HepG2 (cell line): Measurements from ENCODE around the gene STAG3. TPM values are rescaled to one million over a fixed set of nuclear protein-coding genes. Genes with fewer than 3 reads are reported as not detected.
"Not testable (repeated sequence)": the region's sequence is repeated elsewhere in the genome, so short reads cannot be mapped to it uniquely, and the experiment has no call there.

ENCODE experiments used
- BCL6 ChIP-seq: IDR thresholded peaks from 2 replicates; pipeline ENCODE4 v1.6.1; 2016; ENCODE audit warnings: missing genetic modification reagents, missing compliant biosample characterization
- CBX5 ChIP-seq: sonication (generic); formaldehyde crosslinking; IDR thresholded peaks from 2 replicates; pipeline ENCODE4 v1.4.0; 2020; ENCODE audit warnings: missing genetic modification reagents, borderline replicate concordance
- ESRRA ChIP-seq: sonication (generic); formaldehyde crosslinking; IDR thresholded peaks from 2 replicates; pipeline ENCODE4 v1.5.1; 2020; ENCODE audit warnings: mild to moderate bottlenecking, low read depth, missing genetic modification reagents
- FOSL2 ChIP-seq: sonication (generic); formaldehyde crosslinking; IDR thresholded peaks from 2 replicates; pipeline ENCODE4 v1.4.0; 2020; ENCODE audit warnings: missing genetic modification reagents
- FOXO1 ChIP-seq: sonication (generic); formaldehyde crosslinking; IDR thresholded peaks from 2 replicates; pipeline ENCODE4 v1.4.0; 2020; ENCODE audit warnings: missing genetic modification reagents
- FOXP1 ChIP-seq, 2 experiments: fragments of 450-650 bp in 1 of 2; IDR thresholded peaks; 2 replicates each; pipeline ENCODE4 v1.6.1; 2017 to 2018; ENCODE audit warnings: antibody characterized with exemption in 1 of 2
- HMG20A ChIP-seq: IDR thresholded peaks from 2 replicates; pipeline ENCODE4 v1.6.1; 2016; ENCODE audit warnings: borderline replicate concordance
- HNF4G ChIP-seq, 2 experiments: sonication (generic) in 1 of 2; formaldehyde crosslinking in 1 of 2; IDR thresholded peaks; 2 replicates each; pipeline versions ENCODE4 v1.4.0 to v1.6.1; 2011 to 2020; ENCODE audit warnings: borderline replicate concordance in 2 of 2, low read depth in 2 of 2, mild to moderate bottlenecking in 2 of 2, low read length in 1 of 2, missing genetic modification reagents in 1 of 2, moderate library complexity in 1 of 2
- IRF2 ChIP-seq: IDR thresholded peaks from 2 replicates; pipeline ENCODE4 v1.6.1; 2018; ENCODE audit warnings: missing genetic modification reagents, missing compliant biosample characterization
- NR2C2 ChIP-seq: sonication (generic); formaldehyde crosslinking; IDR thresholded peaks from 2 replicates; pipeline ENCODE4 v1.4.0; 2020; ENCODE audit warnings: missing genetic modification reagents, mild to moderate bottlenecking, moderate library complexity, borderline replicate concordance
- RXRB ChIP-seq: IDR thresholded peaks from 2 replicates; pipeline ENCODE4 v1.6.1; 2016; ENCODE audit warnings: borderline replicate concordance, missing genetic modification reagents, missing compliant biosample characterization
- SOX13 ChIP-seq, 3 experiments: fragments of 450-650 bp in 1 of 3; sonication (generic) in 1 of 3; formaldehyde crosslinking in 1 of 3; IDR thresholded peaks in 2 of 3; conservative IDR thresholded peaks in 1 of 3; 2 replicates each; pipeline versions ENCODE4 v1.5.0 to v1.6.1; 2016 to 2020; ENCODE audit warnings: antibody characterized with exemption in 1 of 3, mild to moderate bottlenecking in 1 of 3, missing compliant biosample characterization in 1 of 3, missing genetic modification reagents in 1 of 3, moderate library complexity in 1 of 3
- SOX6 ChIP-seq, 2 experiments: fragments of 450-650 bp in 1 of 2; sonication (generic) in 1 of 2; formaldehyde crosslinking in 1 of 2; IDR thresholded peaks; 2 replicates each; pipeline versions ENCODE4 v1.4.0 to v1.6.1; 2017 to 2020; ENCODE audit warnings: antibody characterized with exemption in 1 of 2, mild to moderate bottlenecking in 1 of 2, missing genetic modification reagents in 1 of 2
- ZNF292 ChIP-seq: sonication (generic); formaldehyde crosslinking; IDR thresholded peaks from 2 replicates; pipeline ENCODE4 v1.8.1; 2022; ENCODE audit warnings: mild to moderate bottlenecking, low read depth, missing genetic modification reagents, borderline replicate concordance
- ZNF460 ChIP-seq: sonication (generic); formaldehyde crosslinking; IDR thresholded peaks from 2 replicates; pipeline ENCODE4 v1.5.1; 2020; ENCODE audit warnings: missing genetic modification reagents, mild to moderate bottlenecking, borderline replicate concordance
- polyA plus RNA-seq, 8 experiments: library from polyadenylated mRNA; depleted of rRNA in 3 of 8; stranded (reverse) in 7 of 8; unstranded in 1 of 8; fragments of >200 nt; fragmentation: Illumina TruSeq in 4 of 8; extraction: Trizol in 4 of 8; gene quantifications; 2 replicates each; pipeline versions ENCODE4 v1.2.1 to v1.2.3, GENCODE V29; 2011 to 2016; ENCODE audit warnings: low read depth in 4 of 8, missing spikeins in 1 of 8, mixed read lengths in 1 of 8; ENCODE audit not compliant: insufficient read depth in 1 of 8
- total RNA-seq, 5 experiments: library from RNA; depleted of rRNA; stranded (reverse); fragments of >200 nt; fragmentation: Illumina TruSeq; extraction: Trizol; gene quantifications; 2 replicates each; pipeline ENCODE4 v1.2.3, GENCODE V29; 2016; ENCODE audit warnings: low read depth in 1 of 5
- TF ChIP-seq, protein P1 (sequence below): sonication (generic); formaldehyde crosslinking; IDR thresholded peaks from 2 replicates; pipeline ENCODE4 v1.4.0; 2020; ENCODE audit warnings: missing genetic modification reagents
- TF ChIP-seq, protein P2 (sequence below): sonication (generic); formaldehyde crosslinking; IDR thresholded peaks from 2 replicates; pipeline ENCODE4 v1.8.0; 2022; ENCODE audit warnings: missing genetic modification reagents, mild to moderate bottlenecking, moderate library complexity, borderline replicate concordance
- TF ChIP-seq, protein P3 (sequence below): IDR thresholded peaks from 2 replicates; pipeline ENCODE4 v1.4.0; 2020; ENCODE audit warnings: mild to moderate bottlenecking, missing genetic modification reagents

The STAG3 gene
- total and polyA plus RNA-seq, 2 of the 13 experiments (the other 11 are each of a cell fraction or from before 2014, with no cell fraction given) = 0.09 to 0.33 TPM

DNA sequence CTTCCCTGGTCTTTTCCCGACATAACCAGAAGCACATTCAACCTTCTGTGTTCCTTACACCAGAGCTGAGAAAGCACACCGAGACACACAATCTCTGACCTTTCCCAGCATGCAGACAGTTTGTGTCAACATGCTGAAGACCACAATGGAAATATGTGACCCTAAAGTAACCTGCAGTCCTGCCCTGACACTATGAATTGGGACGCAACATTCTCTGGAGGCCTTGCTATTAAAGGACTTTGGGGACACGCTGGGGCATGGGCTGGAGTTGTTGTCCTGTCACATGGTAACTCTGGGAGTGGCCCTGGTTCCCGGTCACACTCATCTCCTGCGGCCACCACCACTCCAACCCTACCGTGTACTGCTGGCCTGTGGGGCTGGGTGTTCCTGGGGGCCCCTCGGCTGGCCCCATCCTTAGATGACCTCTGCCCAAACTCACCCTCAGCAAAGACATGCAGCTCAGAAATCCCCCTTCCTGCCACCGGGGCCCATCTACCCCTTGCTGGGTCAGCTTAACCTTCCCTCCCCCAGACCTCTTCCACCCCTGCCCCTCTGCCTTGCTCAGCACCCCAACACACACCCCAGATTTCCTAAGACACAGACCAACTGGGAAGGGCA, 67.4 kb downstream of the STAG3 start (continued):
- TF ChIP-seq HNF4G (IDR thresholded peaks at IDR 0.05; ENCODE audit: borderline replicate concordance, low read depth, low read length) (peak; percentile 25; the same call in 1 of the 2 replicates), NR2C2 (CRISPR knock-in tag) (peak; percentile 54; the same call in 1 of the 2 replicates), SOX13 (CRISPR knock-in tag; conservative IDR thresholded peaks at IDR 0.05 in 1 of 2, IDR thresholded peaks at IDR 0.05 in 1 of 2) (peak in 1 of 2 experiments; percentile 88; a peak in 2 of 4 replicates), SOX6 (CRISPR knock-in tag; IDR thresholded peaks at IDR 0.05) (peak; percentile 73), ZNF292 (CRISPR knock-in tag) (peak; percentile 57; the same call in 1 of the 2 replicates), HMG20A (peak; percentile 52; the same call in 1 of the 2 replicates), IRF2 (CRISPR knock-in tag) (0 out of 2 replicates have a peak, but pooled peaks have one; percentile 26), ZNF460 (peak; percentile 22; the same call in 1 of the 2 replicates), FOSL2 (peak; percentile 38; the same call in 1 of the 2 replicates), CBX5 (CRISPR knock-in tag) (peak; percentile 32; the same call in 1 of the 2 replicates), FOXP1 (CRISPR knock-in tag; IDR thresholded peaks at IDR 0.05) (peak; percentile 58; the same call in 1 of the 2 replicates), BCL6 (CRISPR knock-in tag) (peak; percentile 79), RXRB (CRISPR knock-in tag) (peak; percentile 76), ESRRA (0 out of 2 replicates have a peak, but pooled peaks have one; percentile 12), FOXO1 (CRISPR knock-in tag) (peak; percentile 60; the same call in 1 of the 2 replicates)
- TF ChIP-seq HNF4G (CRISPR knock-in tag; IDR thresholded peaks at IDR 0.05; ENCODE audit: borderline replicate concordance, low read depth); SOX13 (IDR thresholded peaks at IDR 0.05); SOX6 (IDR thresholded peaks at IDR 0.05); FOXP1 (IDR thresholded peaks at IDR 0.05): not testable (repeated sequence)
- TF ChIP-seq, protein P1, sequence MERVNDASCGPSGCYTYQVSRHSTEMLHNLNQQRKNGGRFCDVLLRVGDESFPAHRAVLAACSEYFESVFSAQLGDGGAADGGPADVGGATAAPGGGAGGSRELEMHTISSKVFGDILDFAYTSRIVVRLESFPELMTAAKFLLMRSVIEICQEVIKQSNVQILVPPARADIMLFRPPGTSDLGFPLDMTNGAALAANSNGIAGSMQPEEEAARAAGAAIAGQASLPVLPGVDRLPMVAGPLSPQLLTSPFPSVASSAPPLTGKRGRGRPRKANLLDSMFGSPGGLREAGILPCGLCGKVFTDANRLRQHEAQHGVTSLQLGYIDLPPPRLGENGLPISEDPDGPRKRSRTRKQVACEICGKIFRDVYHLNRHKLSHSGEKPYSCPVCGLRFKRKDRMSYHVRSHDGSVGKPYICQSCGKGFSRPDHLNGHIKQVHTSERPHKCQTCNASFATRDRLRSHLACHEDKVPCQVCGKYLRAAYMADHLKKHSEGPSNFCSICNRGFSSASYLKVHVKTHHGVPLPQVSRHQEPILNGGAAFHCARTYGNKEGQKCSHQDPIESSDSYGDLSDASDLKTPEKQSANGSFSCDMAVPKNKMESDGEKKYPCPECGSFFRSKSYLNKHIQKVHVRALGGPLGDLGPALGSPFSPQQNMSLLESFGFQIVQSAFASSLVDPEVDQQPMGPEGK (CRISPR knock-in tag) = peak; percentile 52
- TF ChIP-seq, protein P2, sequence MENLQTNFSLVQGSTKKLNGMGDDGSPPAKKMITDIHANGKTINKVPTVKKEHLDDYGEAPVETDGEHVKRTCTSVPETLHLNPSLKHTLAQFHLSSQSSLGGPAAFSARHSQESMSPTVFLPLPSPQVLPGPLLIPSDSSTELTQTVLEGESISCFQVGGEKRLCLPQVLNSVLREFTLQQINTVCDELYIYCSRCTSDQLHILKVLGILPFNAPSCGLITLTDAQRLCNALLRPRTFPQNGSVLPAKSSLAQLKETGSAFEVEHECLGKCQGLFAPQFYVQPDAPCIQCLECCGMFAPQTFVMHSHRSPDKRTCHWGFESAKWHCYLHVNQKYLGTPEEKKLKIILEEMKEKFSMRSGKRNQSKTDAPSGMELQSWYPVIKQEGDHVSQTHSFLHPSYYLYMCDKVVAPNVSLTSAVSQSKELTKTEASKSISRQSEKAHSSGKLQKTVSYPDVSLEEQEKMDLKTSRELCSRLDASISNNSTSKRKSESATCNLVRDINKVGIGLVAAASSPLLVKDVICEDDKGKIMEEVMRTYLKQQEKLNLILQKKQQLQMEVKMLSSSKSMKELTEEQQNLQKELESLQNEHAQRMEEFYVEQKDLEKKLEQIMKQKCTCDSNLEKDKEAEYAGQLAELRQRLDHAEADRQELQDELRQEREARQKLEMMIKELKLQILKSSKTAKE (CRISPR knock-in tag) = peak; percentile 76
- TF ChIP-seq, protein P3, sequence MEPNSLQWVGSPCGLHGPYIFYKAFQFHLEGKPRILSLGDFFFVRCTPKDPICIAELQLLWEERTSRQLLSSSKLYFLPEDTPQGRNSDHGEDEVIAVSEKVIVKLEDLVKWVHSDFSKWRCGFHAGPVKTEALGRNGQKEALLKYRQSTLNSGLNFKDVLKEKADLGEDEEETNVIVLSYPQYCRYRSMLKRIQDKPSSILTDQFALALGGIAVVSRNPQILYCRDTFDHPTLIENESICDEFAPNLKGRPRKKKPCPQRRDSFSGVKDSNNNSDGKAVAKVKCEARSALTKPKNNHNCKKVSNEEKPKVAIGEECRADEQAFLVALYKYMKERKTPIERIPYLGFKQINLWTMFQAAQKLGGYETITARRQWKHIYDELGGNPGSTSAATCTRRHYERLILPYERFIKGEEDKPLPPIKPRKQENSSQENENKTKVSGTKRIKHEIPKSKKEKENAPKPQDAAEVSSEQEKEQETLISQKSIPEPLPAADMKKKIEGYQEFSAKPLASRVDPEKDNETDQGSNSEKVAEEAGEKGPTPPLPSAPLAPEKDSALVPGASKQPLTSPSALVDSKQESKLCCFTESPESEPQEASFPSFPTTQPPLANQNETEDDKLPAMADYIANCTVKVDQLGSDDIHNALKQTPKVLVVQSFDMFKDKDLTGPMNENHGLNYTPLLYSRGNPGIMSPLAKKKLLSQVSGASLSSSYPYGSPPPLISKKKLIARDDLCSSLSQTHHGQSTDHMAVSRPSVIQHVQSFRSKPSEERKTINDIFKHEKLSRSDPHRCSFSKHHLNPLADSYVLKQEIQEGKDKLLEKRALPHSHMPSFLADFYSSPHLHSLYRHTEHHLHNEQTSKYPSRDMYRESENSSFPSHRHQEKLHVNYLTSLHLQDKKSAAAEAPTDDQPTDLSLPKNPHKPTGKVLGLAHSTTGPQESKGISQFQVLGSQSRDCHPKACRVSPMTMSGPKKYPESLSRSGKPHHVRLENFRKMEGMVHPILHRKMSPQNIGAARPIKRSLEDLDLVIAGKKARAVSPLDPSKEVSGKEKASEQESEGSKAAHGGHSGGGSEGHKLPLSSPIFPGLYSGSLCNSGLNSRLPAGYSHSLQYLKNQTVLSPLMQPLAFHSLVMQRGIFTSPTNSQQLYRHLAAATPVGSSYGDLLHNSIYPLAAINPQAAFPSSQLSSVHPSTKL (CRISPR knock-in tag) = peak; percentile 73
